ENCODE measurements around the gene TUBGCP3. TPM values are rescaled to one million over a fixed set of nuclear protein-coding genes. Genes with fewer than 3 reads are reported as not detected.

The TUBGCP3 gene
- total and polyA plus RNA-seq, 4 donors, result 3.6 to 45.9 (median 27.4) TPM

DNA sequence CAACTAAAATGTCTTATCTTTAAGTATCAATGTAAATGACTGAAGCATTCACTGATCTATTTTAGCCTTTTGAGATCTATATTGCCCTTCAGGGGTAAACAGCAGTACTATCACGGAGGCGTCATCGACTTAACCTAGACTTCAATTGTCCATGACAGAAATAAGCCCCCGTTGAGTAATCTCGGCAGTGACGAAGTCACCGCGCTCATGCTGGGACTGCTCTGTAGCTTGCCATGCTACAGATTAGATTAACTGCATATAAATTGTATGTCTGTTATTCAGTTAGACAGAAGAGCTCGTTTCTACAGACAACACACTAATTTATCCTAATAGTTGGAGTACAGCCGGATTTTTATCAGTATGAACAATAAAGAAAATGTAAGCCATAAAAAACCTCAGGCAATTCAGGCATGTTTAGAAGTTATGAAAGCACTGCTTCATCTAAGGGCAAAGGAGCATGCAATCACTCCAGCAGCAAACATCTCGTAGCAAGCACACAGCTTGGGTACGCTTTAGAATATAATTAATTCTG is 56.6 kb downstream of the TUBGCP3 start:
- Histone ChIP-seq H3K4me3 (ENCODE audit: low read length in 2 of 2) (no peak overlapping the region), H3K27ac (ENCODE audit: low read depth in 1 of 2, low read length in 2 of 2) (no peak overlapping the region), H3K27me3 (ENCODE audit: control insufficient read depth in 1 of 2, insufficient read depth in 2 of 2, low read length in 1 of 2) (no peaks in the 10 kb centered on the region), H3K36me3 (ENCODE audit: control insufficient read depth in 1 of 2, insufficient read depth in 2 of 2, low read length in 1 of 2) (peaks cover 0 to 3% of the 10 kb centered on the region in 2 donors), H3K4me1 (ENCODE audit: control insufficient read depth in 1 of 2, insufficient read depth in 2 of 2, low read length in 2 of 2) (no peaks in the 10 kb centered on the region), H3K9me3 (ENCODE audit: control insufficient read depth, low read length) (no peaks in the 10 kb centered on the region)
- no peak for DNase-seq
- no peak for ATAC-seq (ENCODE audit: low FRiP score)
- whole genome bisulfite sequencing, 2 donors, result 59 to 65% methylated on average over 12 of the region's 12 CpGs
- intact Hi-C loops (cut with DNase I), result no loop called here

GRCh38 chr13:112530861-112531260 is 57.1 kb downstream of the TUBGCP3 start:
- Histone ChIP-seq H3K27me3 (ENCODE audit: control insufficient read depth in 1 of 2, insufficient read depth in 2 of 2, low read length in 1 of 2) (no peaks in the 10 kb centered on the region), H3K4me3 (ENCODE audit: low read length in 2 of 2) (no peak overlapping the region), H3K4me1 (ENCODE audit: control insufficient read depth in 1 of 2, insufficient read depth in 2 of 2, low read length in 2 of 2) (no peaks in the 10 kb centered on the region), H3K36me3 (ENCODE audit: control insufficient read depth in 1 of 2, insufficient read depth in 2 of 2, low read length in 1 of 2) (peaks cover 0 to 5% of the 10 kb centered on the region in 2 donors), H3K9me3 (ENCODE audit: control insufficient read depth, low read length) (no peaks in the 10 kb centered on the region), H3K27ac (ENCODE audit: low read depth in 1 of 2, low read length in 2 of 2) (no peak overlapping the region)
- DNase-seq (no peak), ATAC-seq (ENCODE audit: low FRiP score) (no peak)
- WGBS, 2 donors, result 4 to 8% methylated on average over 2 of the region's 2 CpGs
- intact Hi-C loops (cut with DNase I), result no loop called here

- no peak for ATAC-seq (ENCODE audit: low FRiP score)
- Histone ChIP-seq H3K27ac (ENCODE audit: low read depth in 1 of 2, low read length in 2 of 2) (no peak overlapping the region), H3K9me3 (ENCODE audit: control insufficient read depth, low read length) (no peaks in the 10 kb centered on the region), H3K27me3 (ENCODE audit: control insufficient read depth in 1 of 2, insufficient read depth in 2 of 2, low read length in 1 of 2) (no peaks in the 10 kb centered on the region), H3K36me3 (ENCODE audit: control insufficient read depth in 1 of 2, insufficient read depth in 2 of 2, low read length in 1 of 2) (peaks cover 0 to 6% of the 10 kb centered on the region in 2 donors), H3K4me3 (ENCODE audit: low read length in 2 of 2) (no peak overlapping the region), H3K4me1 (ENCODE audit: control insufficient read depth in 1 of 2, insufficient read depth in 2 of 2, low read length in 2 of 2) (no peaks in the 10 kb centered on the region)
- intact Hi-C loops (cut with DNase I), result no loop called here
- no peak for DNase-seq
- 89 to 99% methylated on average over 8 of the region's 8 CpGs for WGBS, 2 donors
Observed at GRCh38 chr13:112529216-112529615, 58.7 kb downstream of the TUBGCP3 start.

GRCh38 chr13:112526146-112526853 is 61.7 kb downstream of the TUBGCP3 start:
- DNase-seq (no peak), ATAC-seq (ENCODE audit: low FRiP score) (no peak)
- H3K9me3 ChIP-seq (ENCODE audit: control insufficient read depth, low read length), result no peaks in the 10 kb centered on the region
- no peaks in the 10 kb centered on the region for H3K4me1 ChIP-seq (ENCODE audit: control insufficient read depth in 1 of 2, insufficient read depth in 2 of 2, low read length in 2 of 2)
- intact Hi-C loops (cut with DNase I), result no loop called here
- H3K36me3 ChIP-seq (ENCODE audit: control insufficient read depth in 1 of 2, insufficient read depth in 2 of 2, low read length in 1 of 2), result peaks cover 2 to 7% of the 10 kb centered on the region in 2 donors
- H3K27me3 ChIP-seq (ENCODE audit: control insufficient read depth in 1 of 2, insufficient read depth in 2 of 2, low read length in 1 of 2), result no peaks in the 10 kb centered on the region
- WGBS, 2 donors, result 97 to 99% methylated on average over 9 of the region's 9 CpGs
- H3K4me3 ChIP-seq (ENCODE audit: low read length in 2 of 2), result no peak overlapping the region
- H3K27ac ChIP-seq (ENCODE audit: low read depth in 1 of 2, low read length in 2 of 2), result no peak overlapping the region

GRCh38 chr13:112525356-112525945 is 62.5 kb downstream of the TUBGCP3 start:
- intact Hi-C loops (cut with DNase I), result no loop called here
- no peaks in the 10 kb centered on the region for H3K27me3 ChIP-seq (ENCODE audit: control insufficient read depth in 1 of 2, insufficient read depth in 2 of 2, low read length in 1 of 2)
- no peaks in the 10 kb centered on the region for H3K9me3 ChIP-seq (ENCODE audit: control insufficient read depth, low read length)
- no peaks in the 10 kb centered on the region for H3K4me1 ChIP-seq (ENCODE audit: control insufficient read depth in 1 of 2, insufficient read depth in 2 of 2, low read length in 2 of 2)
- WGBS, 2 donors, result 91 to 95% methylated on average over 7 of the region's 7 CpGs
- no peak overlapping the region for H3K4me3 ChIP-seq (ENCODE audit: low read length in 2 of 2)
- peaks cover 3 to 9% of the 10 kb centered on the region in 2 donors for H3K36me3 ChIP-seq (ENCODE audit: control insufficient read depth in 1 of 2, insufficient read depth in 2 of 2, low read length in 1 of 2)
- H3K27ac ChIP-seq (ENCODE audit: low read depth in 1 of 2, low read length in 2 of 2), result no peak overlapping the region
- DNase-seq (no peak), ATAC-seq (ENCODE audit: low FRiP score) (no peak)

GRCh38 chr13:112522578-112522977 is 65.4 kb downstream of the TUBGCP3 start:
- ATAC-seq (ENCODE audit: low FRiP score), result no peak
- DNase-seq, result no peak
- H3K4me1 ChIP-seq (ENCODE audit: control insufficient read depth in 1 of 2, insufficient read depth in 2 of 2, low read length in 2 of 2), result no peaks in the 10 kb centered on the region
- intact Hi-C loops (cut with DNase I), result no loop called here
- no peaks in the 10 kb centered on the region for H3K27me3 ChIP-seq (ENCODE audit: control insufficient read depth in 1 of 2, insufficient read depth in 2 of 2, low read length in 1 of 2)
- no peak overlapping the region for H3K27ac ChIP-seq (ENCODE audit: low read depth in 1 of 2, low read length in 2 of 2)
- H3K9me3 ChIP-seq (ENCODE audit: control insufficient read depth, low read length), result no peaks in the 10 kb centered on the region
- peaks cover 3 to 14% of the 10 kb centered on the region in 2 donors for H3K36me3 ChIP-seq (ENCODE audit: control insufficient read depth in 1 of 2, insufficient read depth in 2 of 2, low read length in 1 of 2)
- no peak overlapping the region for H3K4me3 ChIP-seq (ENCODE audit: low read length in 2 of 2)
- WGBS, 2 donors, result 92 to 94% methylated on average over 5 of the region's 5 CpGs

DNA sequence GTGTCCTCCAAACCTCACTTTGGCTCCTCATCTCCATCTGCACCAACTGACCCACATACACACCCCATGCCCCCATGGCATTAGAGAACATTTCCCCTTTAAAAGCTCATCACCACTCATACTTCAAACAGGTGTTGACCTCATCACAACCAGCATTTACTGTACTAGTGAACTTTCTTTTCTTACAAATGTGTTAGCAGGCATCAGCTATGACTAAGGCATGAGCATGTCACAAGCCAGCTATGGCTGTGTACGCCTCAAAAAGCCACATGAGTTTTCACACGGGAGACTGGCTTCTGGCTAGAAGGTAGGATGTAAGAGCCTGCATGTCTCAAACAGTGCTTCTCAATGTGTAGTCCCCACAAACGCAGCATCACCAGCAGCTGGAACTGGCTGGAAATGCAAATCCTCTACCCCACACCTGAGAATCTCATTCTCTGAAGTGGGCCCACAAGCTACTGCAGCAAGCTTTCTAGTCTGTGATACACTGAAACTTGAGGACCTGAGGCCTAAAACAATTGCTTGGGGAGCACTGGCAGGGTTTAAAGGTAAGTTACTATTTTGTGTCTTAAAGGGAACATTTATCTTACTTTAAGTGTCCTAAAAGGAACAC is 66.8 kb downstream of the TUBGCP3 start:
- Histone ChIP-seq H3K27ac (ENCODE audit: low read depth in 1 of 2, low read length in 2 of 2) (no peak overlapping the region), H3K4me3 (ENCODE audit: low read length in 2 of 2) (no peak overlapping the region), H3K27me3 (ENCODE audit: control insufficient read depth in 1 of 2, insufficient read depth in 2 of 2, low read length in 1 of 2) (no peaks in the 10 kb centered on the region), H3K9me3 (ENCODE audit: control insufficient read depth, low read length) (no peaks in the 10 kb centered on the region), H3K4me1 (ENCODE audit: control insufficient read depth in 1 of 2, insufficient read depth in 2 of 2, low read length in 2 of 2) (no peaks in the 10 kb centered on the region), H3K36me3 (ENCODE audit: control insufficient read depth in 1 of 2, insufficient read depth in 2 of 2, low read length in 1 of 2) (peaks cover 7 to 11% of the 10 kb centered on the region in 2 donors)
- intact Hi-C loops (cut with DNase I), result no loop called here
- no peak for ATAC-seq (ENCODE audit: low FRiP score)
- WGBS, 2 donors, result 76 to 90% methylated on average over 3 of the region's 3 CpGs
- DNase-seq, result no peak

DNA sequence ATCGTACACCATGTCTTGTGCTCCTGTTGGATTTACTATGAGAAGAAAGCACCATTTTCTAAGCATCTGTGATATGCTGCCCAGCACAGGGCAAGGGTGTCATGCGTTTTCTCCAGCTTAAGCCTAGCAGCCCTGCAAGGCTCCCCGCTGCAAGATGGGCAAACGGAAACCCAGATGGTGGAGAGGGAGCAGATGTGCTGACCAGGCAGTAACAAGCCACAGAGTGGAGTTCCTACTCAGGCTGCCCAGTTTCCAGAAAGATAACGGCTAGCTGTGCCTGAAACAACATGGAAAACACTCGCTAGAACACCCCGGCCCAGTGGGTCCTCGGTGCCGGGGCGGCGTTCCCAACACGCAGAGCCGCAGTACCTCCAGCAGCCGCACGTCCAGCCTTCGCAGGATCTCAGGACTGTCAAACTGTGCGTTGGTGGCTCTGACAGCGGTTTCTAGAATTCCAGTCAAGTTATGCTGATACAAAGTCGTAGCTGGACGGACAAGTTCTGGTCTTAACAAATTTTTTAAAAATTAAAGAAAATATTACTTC is 68.4 kb downstream of the TUBGCP3 start:
- H3K36me3 ChIP-seq (ENCODE audit: control insufficient read depth in 1 of 2, insufficient read depth in 2 of 2, low read length in 1 of 2), result peaks cover 7 to 10% of the 10 kb centered on the region in 2 donors
- ATAC-seq (ENCODE audit: low FRiP score) (no peak), DNase-seq (no peak)
- H3K9me3 ChIP-seq (ENCODE audit: control insufficient read depth, low read length), result no peaks in the 10 kb centered on the region
- no peaks in the 10 kb centered on the region for H3K4me1 ChIP-seq (ENCODE audit: control insufficient read depth in 1 of 2, insufficient read depth in 2 of 2, low read length in 2 of 2)
- H3K27me3 ChIP-seq (ENCODE audit: control insufficient read depth in 1 of 2, insufficient read depth in 2 of 2, low read length in 1 of 2), result no peaks in the 10 kb centered on the region
- intact Hi-C loops (cut with DNase I), result no loop called here
- 96 to 97% methylated on average over 20 of the region's 20 CpGs for WGBS, 2 donors
- no peak overlapping the region for H3K27ac ChIP-seq (ENCODE audit: low read depth in 1 of 2, low read length in 2 of 2)
- no peak overlapping the region for H3K4me3 ChIP-seq (ENCODE audit: low read length in 2 of 2)

All from aorta (tissue), 5 donors.